KOPT-K1 (cell line): ENCODE data around the gene DLG2.

Experiments
- H3K27ac ChIP-seq: fragments of 200-600 bp; sonication (generic); 2 replicates; pipeline ENCODE4 v1.5.1; 2016; ENCODE audit warnings: antibody characterized with exemption, mild to moderate bottlenecking, low read depth, low read length; ENCODE audit not compliant: poor library complexity, severe bottlenecking
- H3K36me3 ChIP-seq: fragments of 200-600 bp; sonication (generic); 2 replicates; pipeline ENCODE4 v1.5.1; 2017; ENCODE audit warnings: antibody characterized with exemption, mild to moderate bottlenecking, low read length, moderate library complexity; ENCODE audit not compliant: insufficient read depth
- H3K9me3 ChIP-seq: fragments of 200-600 bp; sonication (generic); 2 replicates; pipeline ENCODE4 v1.5.1; 2017; ENCODE audit warnings: antibody characterized with exemption, low read length, mild to moderate bottlenecking; ENCODE audit not compliant: insufficient read depth, poor library complexity, severe bottlenecking

The DLG2 gene

DNA sequence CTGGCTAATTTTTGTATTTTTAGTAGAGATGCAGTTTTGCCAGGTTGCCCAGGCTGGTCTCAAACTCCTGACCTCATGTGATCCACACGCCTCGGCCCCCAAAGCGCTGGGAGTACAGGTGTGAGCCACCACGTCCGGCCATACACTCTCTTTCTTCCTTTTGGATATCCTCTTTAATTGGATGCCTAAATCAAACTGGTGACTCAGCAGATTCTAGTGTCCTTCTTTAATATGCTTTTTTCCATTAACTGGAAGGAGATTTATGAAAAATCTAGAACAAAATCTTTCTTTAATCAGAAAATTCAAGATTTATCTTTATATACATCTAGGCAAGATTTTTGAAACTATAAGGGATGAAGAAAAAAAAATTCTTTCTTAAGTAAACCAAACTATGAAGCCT lies 1371.7 kb downstream of the DLG2 start:
- Histone ChIP-seq H3K9me3 (no peaks in the 10 kb centered on the region), H3K36me3 (no peaks in the 10 kb centered on the region), H3K27ac (no peak overlapping the region)

DNA sequence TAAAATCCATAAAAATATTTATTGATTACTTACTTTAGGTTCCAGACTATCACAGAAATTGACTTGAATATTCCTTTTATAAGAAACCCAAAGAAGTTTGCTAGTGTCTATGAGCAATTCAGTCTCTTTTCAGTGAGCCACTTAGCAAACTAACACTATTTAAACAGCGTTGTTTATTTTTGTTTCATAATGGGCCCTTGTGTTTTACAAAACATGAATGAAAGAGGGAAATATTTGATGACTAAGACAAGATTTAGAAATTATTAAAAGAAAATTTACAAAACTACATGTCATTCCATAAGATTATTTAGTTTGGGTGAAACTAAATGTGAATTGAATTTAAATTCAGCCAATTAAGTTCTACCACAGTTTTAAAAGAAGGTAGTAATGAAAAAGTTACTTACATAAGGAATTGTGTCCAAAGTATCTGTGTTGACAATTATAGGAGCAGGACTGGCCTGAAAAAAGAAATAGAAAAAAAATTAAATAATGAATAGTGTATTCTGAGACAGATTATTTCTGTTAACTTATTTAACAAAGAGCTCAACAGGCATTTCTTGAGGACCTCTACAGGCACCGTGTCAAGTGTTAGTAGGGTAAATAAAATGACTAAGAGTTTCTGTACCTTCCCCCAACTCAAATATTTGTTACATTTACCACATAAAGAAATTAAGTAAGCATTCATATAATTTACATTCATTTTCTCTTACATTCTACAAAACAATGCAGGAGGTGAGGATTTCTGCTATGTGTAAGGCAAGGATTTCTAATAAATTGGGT lies 1376.1 kb downstream of the DLG2 start:
- H3K9me3 ChIP-seq = no peaks in the 10 kb centered on the region
- no peak overlapping the region for H3K27ac ChIP-seq
- H3K36me3 ChIP-seq = no peaks in the 10 kb centered on the region

DNA sequence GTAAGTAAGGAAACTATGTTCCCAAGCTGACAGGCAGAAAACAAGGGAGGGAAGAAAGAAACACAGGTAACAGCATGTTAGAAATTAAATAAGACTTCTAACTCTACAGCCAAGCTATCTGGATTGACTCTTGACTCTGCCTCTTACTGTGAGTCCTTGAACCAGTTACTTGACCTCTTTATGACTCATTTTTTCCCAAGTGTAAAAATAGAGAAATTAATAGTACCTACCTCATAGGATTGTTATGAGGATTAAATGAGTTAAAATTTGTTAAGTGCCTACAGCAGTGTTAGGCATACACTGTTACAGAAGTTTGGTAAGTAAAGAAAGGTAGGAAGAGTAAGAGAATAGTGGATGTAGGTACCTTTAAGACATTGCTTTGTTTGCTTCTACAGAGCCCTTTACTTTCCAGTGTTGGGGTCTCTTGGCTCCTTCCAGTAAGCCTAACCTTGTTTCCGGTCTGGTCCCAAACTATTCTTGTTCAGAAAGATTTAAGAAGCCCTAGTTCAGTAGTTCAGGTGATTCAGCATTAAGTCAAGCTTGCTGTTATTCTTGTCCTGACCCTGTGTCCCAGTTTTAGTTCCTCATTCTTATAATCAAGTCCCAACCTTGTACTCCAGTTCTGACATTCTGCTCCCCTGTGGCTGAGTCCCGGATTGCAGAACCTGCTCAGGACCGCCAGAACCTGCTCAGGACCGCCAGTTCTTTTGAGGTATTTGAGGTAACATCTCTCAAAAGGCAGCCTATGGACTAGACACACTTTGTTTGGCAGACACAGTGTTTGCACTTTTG lies 1377.6 kb downstream of the DLG2 start:
- H3K36me3 ChIP-seq = no peaks in the 10 kb centered on the region
- no peaks in the 10 kb centered on the region for H3K9me3 ChIP-seq
- no peak overlapping the region for H3K27ac ChIP-seq

DNA sequence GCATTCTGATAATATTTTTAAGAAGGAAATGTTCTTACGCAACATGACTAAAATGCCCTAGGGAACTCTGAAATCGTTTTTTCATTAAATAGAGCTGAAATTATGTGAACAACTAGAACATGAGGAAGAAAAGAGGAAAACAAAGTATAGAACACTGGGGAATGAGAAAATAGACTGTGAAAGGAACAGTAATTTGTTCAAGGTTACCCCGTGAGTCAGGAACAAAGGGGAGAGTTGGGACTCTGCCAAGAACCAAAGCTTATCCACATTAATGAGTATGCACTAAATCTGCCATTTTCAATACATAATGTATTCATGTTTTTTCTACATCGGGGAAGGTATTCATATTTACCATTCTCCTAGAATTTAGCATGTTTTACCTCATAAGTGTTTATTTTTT lies 1379.2 kb downstream of the DLG2 start:
- Histone ChIP-seq H3K9me3 (no peaks in the 10 kb centered on the region), H3K27ac (no peak overlapping the region), H3K36me3 (no peaks in the 10 kb centered on the region)

DNA sequence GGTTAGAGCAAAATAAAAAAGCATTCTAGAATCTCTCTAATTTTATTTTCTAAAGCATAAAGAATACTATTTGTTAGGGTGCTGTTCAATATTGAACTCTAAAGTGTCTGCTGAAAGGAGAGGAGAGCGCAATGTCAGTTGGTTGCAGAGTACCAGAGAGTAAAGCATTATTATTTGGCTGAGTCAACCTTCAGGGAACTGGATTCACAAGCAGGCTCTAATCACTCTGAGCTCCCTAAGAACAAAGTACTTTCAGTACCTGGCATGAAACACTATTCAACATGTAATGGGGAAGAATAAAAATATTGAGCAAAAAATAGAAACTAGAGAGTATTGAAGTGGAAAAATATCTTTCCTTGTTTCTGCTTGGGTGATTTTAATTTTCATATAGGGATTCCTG lies 1380.0 kb downstream of the DLG2 start:
- no peaks in the 10 kb centered on the region for H3K9me3 ChIP-seq
- H3K36me3 ChIP-seq = no peaks in the 10 kb centered on the region
- H3K27ac ChIP-seq = no peak overlapping the region

DNA sequence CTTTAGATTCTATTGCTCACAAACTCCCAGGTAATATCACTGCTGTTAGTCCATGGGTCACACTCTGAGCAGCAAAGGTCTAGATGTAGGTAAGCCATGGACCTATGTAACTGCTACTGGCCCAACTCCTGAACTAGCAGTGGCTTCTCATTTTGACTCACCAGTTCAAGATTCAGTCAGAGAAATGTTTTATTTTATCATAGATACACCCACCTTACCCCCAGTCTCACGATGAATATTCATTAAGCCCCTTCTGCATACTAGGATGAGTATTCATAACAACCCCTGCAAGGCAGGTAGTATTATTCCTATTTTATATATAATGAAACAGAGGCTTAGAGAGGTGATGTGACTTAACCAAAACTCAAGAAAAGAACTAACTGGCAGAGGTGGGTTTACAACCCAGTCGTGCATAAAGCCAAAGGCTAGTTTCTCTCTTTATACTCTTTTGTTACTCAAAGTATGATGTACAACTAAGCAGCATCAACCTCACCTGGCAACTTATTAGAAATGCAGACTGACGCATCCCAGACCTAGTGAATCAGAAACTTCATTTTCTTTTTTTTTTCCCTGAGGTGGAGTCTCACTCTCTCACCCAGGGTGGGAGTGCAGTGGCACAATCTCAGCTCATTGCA lies 1383.4 kb downstream of the DLG2 start:
- H3K9me3 ChIP-seq = no peaks in the 10 kb centered on the region
- no peak overlapping the region for H3K27ac ChIP-seq
- H3K36me3 ChIP-seq = no peaks in the 10 kb centered on the region

DNA sequence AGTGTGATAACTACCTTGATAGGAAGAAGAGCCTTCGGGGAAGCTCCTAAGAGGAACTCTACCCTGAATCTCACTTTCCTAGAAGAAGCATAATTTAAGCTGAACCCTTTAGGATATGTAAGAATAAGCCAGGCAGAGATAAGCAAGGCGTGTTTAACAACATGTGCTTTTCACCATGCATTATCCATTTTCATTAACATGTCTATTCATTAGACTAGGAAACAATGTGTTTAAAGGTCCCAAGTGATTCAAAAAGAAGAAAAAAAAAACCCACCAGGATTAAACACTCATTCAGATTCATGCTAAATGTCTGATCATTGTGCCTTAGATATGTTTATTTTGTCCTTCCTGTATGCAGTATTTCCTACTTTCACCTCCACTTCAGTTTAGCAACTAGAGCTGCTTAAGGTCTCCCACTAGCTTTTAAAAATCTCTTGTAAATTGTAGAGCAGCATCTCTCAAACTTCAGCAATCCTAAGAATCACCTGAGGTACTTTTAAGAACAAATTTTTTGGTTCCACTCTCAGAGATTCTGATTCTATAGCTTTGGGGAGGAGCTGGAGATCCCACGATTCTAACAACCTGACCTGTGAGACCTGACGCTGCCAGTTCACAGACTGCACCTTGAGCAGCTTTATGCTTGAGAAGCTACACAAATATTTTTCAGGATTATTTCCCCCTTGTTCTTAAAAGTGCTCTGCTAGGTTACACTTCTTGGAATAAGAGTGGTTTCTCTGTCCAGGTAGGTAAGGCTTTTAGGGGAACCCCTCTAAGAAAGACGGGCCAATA lies 1385.6 kb downstream of the DLG2 start:
- no peaks in the 10 kb centered on the region for H3K9me3 ChIP-seq

DNA sequence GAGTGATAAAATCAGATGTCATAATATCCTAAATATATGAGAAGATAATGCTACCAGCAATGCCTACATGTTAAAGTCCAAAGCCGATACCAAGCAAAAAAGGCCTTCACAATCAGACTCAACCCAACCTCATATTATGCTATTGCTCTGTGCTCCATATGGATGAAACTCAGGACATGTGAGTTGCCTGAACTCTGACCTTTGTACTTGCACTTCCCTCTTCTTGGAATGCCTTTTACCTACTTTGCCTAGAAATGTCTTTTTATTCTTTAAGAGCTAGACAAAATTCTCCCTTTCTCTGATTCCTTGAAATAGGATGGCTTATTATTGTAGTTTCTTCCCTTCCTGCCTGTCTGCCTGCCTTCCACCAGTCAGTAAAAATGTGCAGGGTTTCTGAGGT lies 1386.3 kb downstream of the DLG2 start:
- Histone ChIP-seq H3K27ac (no peak overlapping the region), H3K36me3 (no peaks in the 10 kb centered on the region), H3K9me3 (no peaks in the 10 kb centered on the region)

More for the DNA sequence above, 1385.6 kb downstream of the DLG2 start:
- Histone ChIP-seq H3K36me3 (no peaks in the 10 kb centered on the region), H3K27ac (no peak overlapping the region)

DNA sequence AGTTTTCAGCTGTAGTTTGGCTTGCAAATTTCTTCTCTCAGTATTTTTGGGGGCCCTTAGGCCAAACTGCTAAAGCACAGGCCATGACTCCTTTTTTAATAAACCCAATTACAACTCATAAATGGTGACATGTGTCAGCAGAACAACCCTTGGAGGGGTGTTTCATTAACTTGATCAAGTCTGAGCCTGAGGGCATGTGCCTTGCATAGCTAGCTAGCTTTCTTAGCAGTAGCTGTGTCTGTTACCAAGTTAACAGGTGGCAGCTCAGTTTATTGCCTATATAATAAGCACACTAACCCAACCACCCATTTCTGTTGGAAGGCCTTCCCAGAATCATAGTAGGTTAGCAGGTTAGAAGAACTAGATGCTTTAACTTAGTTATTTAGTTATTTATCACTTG lies 1390.7 kb downstream of the DLG2 start:
- H3K27ac ChIP-seq = no peak overlapping the region
- no peaks in the 10 kb centered on the region for H3K36me3 ChIP-seq
- H3K9me3 ChIP-seq = no peaks in the 10 kb centered on the region

DNA sequence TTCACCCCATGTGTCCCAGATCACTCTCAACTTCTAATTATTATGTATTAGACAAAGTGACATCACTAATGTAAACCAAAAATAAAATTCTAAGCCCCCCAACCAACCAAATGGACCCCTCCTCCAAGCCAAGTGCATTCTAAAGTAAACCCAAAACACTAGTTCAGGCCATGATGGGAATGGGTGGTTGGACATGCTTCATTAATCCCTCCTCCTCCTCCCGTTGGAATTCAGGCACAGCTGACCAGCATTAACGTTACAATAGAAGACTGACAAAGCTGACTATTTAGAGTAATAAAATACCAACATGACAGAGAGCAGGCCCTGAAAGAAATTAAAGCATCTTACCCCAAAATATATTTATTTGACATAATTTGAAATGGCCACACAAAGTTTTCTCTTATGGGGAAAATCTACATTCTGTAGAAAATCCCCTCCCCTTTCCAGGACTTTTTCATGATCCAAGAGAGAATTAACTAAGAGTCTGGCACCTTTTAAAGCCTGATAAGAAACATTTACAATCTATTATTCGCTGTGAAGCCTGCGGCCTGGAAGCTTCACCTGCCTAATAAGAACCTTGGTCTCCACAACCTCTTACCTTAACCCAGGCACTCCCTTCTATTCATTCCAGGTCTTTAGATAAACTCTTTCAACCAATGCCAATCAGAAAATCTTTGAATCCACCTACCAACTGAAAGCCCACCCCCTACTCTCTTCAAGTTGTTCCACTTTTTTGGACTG lies 1392.5 kb downstream of the DLG2 start:
- no peaks in the 10 kb centered on the region for H3K36me3 ChIP-seq
- H3K9me3 ChIP-seq = no peaks in the 10 kb centered on the region
- H3K27ac ChIP-seq = no peak overlapping the region

DNA sequence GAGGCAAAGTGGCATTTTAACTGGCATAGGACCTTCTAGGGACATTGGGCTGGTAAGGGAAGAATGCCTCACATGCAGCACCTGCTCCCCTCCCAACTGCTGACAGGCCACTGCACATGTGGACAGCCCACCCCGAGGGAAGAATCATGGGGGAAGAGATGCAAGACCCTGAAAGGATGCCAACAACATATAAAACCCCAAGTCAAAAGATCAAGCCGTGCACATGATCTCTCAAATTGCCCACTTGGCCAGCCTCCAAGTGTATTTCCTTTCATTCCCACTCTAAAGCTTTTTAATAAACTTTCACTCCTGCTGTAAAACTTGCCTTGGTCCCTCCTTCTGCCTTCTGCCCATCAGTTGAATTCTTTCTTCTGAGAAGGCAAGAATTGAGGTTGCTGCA lies 1393.1 kb downstream of the DLG2 start:
- no peaks in the 10 kb centered on the region for H3K36me3 ChIP-seq
- H3K9me3 ChIP-seq = no peaks in the 10 kb centered on the region
- H3K27ac ChIP-seq = no peak overlapping the region

DNA sequence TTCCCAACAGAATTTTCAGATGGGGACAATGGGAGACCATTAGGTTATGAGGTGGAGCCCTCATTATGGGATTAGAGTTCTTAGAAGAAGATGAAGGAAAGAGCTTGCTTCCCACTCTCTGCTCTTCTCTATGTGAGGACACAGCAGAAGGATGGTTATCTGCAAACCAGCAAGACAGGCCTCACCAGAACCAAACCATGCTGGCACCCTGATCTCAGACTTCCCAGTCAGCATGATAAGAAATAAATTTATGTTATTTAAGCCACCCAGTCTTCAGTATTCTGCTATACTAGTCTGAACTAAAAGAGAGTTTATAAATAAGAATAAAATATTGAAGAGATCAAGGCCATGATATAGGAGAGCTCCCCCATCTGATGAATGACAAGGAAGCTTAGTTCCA lies 1394.6 kb downstream of the DLG2 start:
- no peaks in the 10 kb centered on the region for H3K36me3 ChIP-seq
- no peaks in the 10 kb centered on the region for H3K9me3 ChIP-seq
- H3K27ac ChIP-seq = no peak overlapping the region

DNA sequence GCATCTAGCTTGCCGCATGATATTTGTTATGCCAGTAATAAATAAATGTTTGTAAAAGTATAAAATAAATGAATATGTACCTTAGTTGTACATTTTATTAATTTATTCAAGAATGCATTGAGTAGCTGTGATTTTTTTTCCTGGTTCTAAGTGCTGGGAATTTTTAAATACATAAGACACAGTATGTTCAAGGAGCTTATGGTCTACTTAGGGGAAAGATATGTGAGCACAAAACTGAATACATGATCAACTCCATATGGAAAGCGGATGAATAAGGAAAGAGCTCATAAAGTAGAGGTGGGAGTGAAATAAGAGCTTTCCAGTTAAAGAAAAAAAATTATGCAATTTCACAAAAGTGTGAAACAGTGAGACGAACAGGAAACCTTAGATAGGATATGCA lies 1396.7 kb downstream of the DLG2 start:
- Histone ChIP-seq H3K27ac (no peak overlapping the region), H3K9me3 (no peaks in the 10 kb centered on the region), H3K36me3 (no peaks in the 10 kb centered on the region)

DNA sequence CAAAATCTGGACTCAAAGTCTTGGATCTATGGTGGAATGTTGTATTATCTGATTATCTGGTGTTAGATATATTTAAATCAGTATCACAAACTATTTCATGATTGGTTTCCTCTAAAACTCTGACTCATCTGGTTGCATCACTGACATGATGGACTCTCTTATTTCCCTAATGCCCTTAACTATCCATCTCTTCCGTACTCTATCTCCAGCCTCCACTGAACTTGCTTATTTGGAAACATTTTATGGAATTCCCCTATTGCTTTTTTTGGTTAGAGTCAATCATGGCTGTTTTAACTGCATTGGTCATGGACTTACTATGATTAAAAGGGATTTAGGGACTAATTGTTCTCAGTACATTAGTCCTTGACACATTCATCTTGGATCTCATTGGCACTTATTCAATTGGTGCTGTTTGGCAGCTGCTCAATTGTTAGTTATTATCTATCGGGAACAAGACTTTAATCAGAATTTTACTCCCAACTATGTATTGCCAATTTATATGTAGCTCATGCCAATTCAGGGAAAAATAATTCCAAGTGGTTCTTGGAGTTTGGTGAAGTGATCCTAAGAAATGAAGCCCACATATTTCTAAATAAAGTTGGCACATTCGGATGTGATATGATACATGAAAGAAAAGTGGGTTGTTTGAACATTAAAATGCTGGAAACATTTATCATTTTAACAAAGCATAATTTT lies 1399.0 kb downstream of the DLG2 start:
- Histone ChIP-seq H3K9me3 (no peaks in the 10 kb centered on the region), H3K36me3 (no peaks in the 10 kb centered on the region), H3K27ac (no peak overlapping the region)
